ENCODE data around the gene MELTF. TPM values are rescaled to one million over a fixed set of nuclear protein-coding genes. Genes with fewer than 3 reads are reported as not detected.
A peak's percentile ranks its signal among the peaks of the same experiment; 100 is the strongest.

MELTF gene
- total and polyA plus RNA-seq, 9 of the 15 experiments (the other 6 are each of a cell fraction or from before 2014, with no cell fraction given): 0.35 to 10.5 (median 4.5) TPM

DNA sequence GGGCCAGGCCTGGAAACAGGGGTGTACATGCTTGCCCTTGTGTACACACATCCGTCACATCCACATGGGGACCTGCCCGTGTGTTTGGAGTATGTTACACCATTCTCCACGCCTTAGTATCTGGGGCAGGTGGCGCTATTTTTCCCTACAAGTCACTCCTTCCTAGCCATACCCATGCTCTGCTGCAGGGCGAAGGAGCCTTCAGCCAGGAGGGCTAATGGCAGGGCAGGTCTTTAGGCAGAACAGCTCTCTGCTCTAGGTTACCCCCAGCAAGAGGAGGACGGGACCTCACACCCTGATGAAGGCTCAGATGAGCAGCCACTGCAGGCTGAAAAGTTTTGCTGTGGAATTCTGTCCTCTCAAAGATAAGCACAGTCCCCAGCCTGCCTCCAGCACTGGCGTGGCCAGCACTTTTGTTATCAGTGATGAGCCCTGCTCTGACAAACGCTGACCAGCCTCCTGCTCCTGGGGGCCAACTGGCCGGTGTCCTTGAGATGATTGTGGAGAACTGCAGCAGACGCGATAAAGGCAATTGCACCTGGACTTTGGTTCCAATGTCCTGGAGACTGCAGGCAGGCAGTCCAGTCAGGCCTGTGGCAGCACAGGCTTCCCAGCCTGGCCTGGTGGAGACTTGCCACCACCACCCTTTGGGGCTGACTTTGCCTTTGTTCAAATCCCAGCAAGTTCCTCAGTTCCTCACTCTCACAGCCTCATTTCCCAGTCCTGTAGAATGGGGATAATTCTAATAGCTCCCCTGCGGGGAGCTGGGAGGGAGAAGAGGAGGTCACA is 41.2 kb downstream of the MELTF start (continued):
- TF ChIP-seq HNRNPK (IDR thresholded peaks at IDR 0.05; ENCODE audit: low read depth, low read length, poor library complexity, severe bottlenecking): no peak
- TF ChIP-seq ZNF12 (CRISPR knock-in tag; IDR thresholded peaks at IDR 0.05): no peak
- TF ChIP-seq, protein P1, sequence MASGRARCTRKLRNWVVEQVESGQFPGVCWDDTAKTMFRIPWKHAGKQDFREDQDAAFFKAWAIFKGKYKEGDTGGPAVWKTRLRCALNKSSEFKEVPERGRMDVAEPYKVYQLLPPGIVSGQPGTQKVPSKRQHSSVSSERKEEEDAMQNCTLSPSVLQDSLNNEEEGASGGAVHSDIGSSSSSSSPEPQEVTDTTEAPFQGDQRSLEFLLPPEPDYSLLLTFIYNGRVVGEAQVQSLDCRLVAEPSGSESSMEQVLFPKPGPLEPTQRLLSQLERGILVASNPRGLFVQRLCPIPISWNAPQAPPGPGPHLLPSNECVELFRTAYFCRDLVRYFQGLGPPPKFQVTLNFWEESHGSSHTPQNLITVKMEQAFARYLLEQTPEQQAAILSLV (tag; IDR thresholded peaks at IDR 0.05): no peak
- no peak for TF ChIP-seq SNRNP70 (optimal IDR thresholded peaks at IDR 0.05; ENCODE audit: low read depth, low read length)
- TF ChIP-seq ZSCAN32 (CRISPR knock-in tag; IDR thresholded peaks at IDR 0.05): no peak
- peak; percentile 10; the same call in 1 of the 2 replicates for TF ChIP-seq ZBTB7A (IDR thresholded peaks at IDR 0.05; ENCODE audit: borderline replicate concordance, control insufficient read depth, low read depth, low read length)
- peak; percentile 88 for TF ChIP-seq ZEB2 (IDR thresholded peaks at IDR 0.05)
- TF ChIP-seq PHTF2 (CRISPR knock-in tag; IDR thresholded peaks at IDR 0.05): no peak
- TF ChIP-seq KDM1A (IDR thresholded peaks at IDR 0.05): peak; percentile 80 to 82
- 0 out of 2 replicates have a peak, but pooled peaks have one; percentile 73 for TF ChIP-seq ZNF76 (CRISPR knock-in tag; IDR thresholded peaks at IDR 0.05; ENCODE audit: borderline replicate concordance)
- TF ChIP-seq ZNF780A (CRISPR knock-in tag; IDR thresholded peaks at IDR 0.05): no peak
- TF ChIP-seq, protein P2, sequence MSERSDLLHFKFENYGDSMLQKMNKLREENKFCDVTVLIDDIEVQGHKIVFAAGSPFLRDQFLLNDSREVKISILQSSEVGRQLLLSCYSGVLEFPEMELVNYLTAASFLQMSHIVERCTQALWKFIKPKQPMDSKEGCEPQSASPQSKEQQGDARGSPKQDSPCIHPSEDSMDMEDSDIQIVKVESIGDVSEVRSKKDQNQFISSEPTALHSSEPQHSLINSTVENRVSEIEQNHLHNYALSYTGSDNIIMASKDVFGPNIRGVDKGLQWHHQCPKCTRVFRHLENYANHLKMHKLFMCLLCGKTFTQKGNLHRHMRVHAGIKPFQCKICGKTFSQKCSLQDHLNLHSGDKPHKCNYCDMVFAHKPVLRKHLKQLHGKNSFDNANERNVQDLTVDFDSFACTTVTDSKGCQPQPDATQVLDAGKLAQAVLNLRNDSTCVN (CRISPR knock-in tag; IDR thresholded peaks at IDR 0.05): no peak
- TF ChIP-seq EP400 (IDR thresholded peaks at IDR 0.05): no peak
- peak; percentile 46; the same call in 1 of the 2 replicates for TF ChIP-seq BHLHE40 (IDR thresholded peaks at IDR 0.05; ENCODE audit: low read length)
- TF ChIP-seq, protein P3, sequence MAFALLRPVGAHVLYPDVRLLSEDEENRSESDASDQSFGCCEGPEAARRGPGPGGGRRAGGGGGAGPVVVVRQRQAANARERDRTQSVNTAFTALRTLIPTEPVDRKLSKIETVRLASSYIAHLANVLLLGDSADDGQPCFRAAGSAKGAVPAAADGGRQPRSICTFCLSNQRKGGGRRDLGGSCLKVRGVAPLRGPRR (CRISPR knock-in tag; IDR thresholded peaks at IDR 0.05): no peak
- TF ChIP-seq, protein P4, sequence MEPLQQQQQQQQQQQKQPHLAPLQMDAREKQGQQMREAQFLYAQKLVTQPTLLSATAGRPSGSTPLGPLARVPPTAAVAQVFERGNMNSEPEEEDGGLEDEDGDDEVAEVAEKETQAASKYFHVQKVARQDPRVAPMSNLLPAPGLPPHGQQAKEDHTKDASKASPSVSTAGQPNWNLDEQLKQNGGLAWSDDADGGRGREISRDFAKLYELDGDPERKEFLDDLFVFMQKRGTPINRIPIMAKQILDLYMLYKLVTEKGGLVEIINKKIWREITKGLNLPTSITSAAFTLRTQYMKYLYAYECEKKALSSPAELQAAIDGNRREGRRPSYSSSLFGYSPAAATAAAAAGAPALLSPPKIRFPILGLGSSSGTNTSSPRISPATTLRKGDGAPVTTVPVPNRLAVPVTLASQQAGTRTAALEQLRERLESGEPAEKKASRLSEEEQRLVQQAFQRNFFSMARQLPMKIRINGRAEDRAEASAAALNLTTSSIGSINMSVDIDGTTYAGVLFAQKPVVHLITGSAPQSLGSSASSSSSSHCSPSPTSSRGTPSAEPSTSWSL (CRISPR knock-in tag; IDR thresholded peaks at IDR 0.05; ENCODE audit: borderline replicate concordance): no peak
- no peak for TF ChIP-seq NFRKB (IDR thresholded peaks at IDR 0.05; ENCODE audit: low read depth)
- no peak for TF ChIP-seq NELFE (IDR thresholded peaks at IDR 0.05; ENCODE audit: insufficient read depth, insufficient read length)
- TF ChIP-seq ZBED1 (IDR thresholded peaks at IDR 0.05): peak; percentile 76
- no peak for TF ChIP-seq TGIF2 (CRISPR knock-in tag; IDR thresholded peaks at IDR 0.05)
- peak; percentile 99 for TF ChIP-seq TCF3 (CRISPR knock-in tag; IDR thresholded peaks at IDR 0.05)
- TF ChIP-seq L3MBTL2 (IDR thresholded peaks at IDR 0.05): peak; percentile 90
- TF ChIP-seq ZFP30 (CRISPR knock-in tag; IDR thresholded peaks at IDR 0.05; ENCODE audit: borderline replicate concordance): no peak
- TF ChIP-seq, protein P5, sequence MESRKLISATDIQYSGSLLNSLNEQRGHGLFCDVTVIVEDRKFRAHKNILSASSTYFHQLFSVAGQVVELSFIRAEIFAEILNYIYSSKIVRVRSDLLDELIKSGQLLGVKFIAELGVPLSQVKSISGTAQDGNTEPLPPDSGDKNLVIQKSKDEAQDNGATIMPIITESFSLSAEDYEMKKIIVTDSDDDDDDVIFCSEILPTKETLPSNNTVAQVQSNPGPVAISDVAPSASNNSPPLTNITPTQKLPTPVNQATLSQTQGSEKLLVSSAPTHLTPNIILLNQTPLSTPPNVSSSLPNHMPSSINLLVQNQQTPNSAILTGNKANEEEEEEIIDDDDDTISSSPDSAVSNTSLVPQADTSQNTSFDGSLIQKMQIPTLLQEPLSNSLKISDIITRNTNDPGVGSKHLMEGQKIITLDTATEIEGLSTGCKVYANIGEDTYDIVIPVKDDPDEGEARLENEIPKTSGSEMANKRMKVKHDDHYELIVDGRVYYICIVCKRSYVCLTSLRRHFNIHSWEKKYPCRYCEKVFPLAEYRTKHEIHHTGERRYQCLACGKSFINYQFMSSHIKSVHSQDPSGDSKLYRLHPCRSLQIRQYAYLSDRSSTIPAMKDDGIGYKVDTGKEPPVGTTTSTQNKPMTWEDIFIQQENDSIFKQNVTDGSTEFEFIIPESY (CRISPR knock-in tag; IDR thresholded peaks at IDR 0.05): peak; percentile 67

All from K562 (cell line).